H9 (cell line): ENCODE data around the gene METTL22. TPM values are rescaled to one million over a fixed set of nuclear protein-coding genes. Genes with fewer than 3 reads are reported as not detected.

ENCODE experiments used
- DNase-seq: peaks from one replicate; pipeline ENCODE4 v3.0.0-alpha.2; 2017
- H2AFZ ChIP-seq: one replicate; pipeline ENCODE4 v1.6.1; 2013; ENCODE audit warnings: mild to moderate bottlenecking, low read length, control low read depth, moderate library complexity
- H2AK5ac ChIP-seq: 2 replicates; pipeline ENCODE4 v1.6.1; 2013; ENCODE audit warnings: low read length, control low read depth, mixed read lengths; ENCODE audit not compliant: insufficient read length
- H2BK120ac ChIP-seq: one replicate; pipeline ENCODE4 v1.6.1; 2013; ENCODE audit warnings: low read depth, mild to moderate bottlenecking, low read length, control low read depth, inconsistent platforms; ENCODE audit not compliant: poor library complexity, severe bottlenecking
- H2BK12ac ChIP-seq: 2 replicates; pipeline ENCODE4 v1.6.1; 2013; ENCODE audit warnings: low read length, control low read depth, mixed read lengths, low read depth; ENCODE audit not compliant: insufficient read length
- H2BK15ac ChIP-seq: 2 replicates; pipeline ENCODE4 v1.6.1; 2013; ENCODE audit warnings: low read depth, low read length, control low read depth
- H2BK20ac ChIP-seq: one replicate; pipeline ENCODE4 v1.6.1; 2013; ENCODE audit warnings: low read depth, mild to moderate bottlenecking, low read length, control low read depth, inconsistent platforms; ENCODE audit not compliant: poor library complexity, severe bottlenecking
- H2BK5ac ChIP-seq: 2 replicates; pipeline ENCODE4 v1.6.1; 2013; ENCODE audit warnings: low read length, control low read depth, mixed read lengths; ENCODE audit not compliant: insufficient read length
- H3K14ac ChIP-seq: 2 replicates; pipeline ENCODE4 v1.6.1; 2013; ENCODE audit warnings: low read length, control low read depth; ENCODE audit not compliant: insufficient read depth
- H3K18ac ChIP-seq: 2 replicates; pipeline ENCODE4 v1.6.1; 2013; ENCODE audit warnings: low read depth, mild to moderate bottlenecking, mixed read lengths, low read length, control low read depth; ENCODE audit not compliant: insufficient read length
- H3K23ac ChIP-seq: 2 replicates; pipeline ENCODE4 v1.6.1; 2013; ENCODE audit warnings: low read length, control low read depth, mixed read lengths, low read depth; ENCODE audit not compliant: insufficient read length
- H3K23me2 ChIP-seq: 2 replicates; pipeline ENCODE4 v1.6.1; 2013; ENCODE audit warnings: low read depth, mild to moderate bottlenecking, mixed read lengths, low read length, control low read depth; ENCODE audit not compliant: insufficient read length, poor library complexity, severe bottlenecking
- H3K27ac ChIP-seq: 2 replicates; pipeline ENCODE4 v1.5.1; 2013; ENCODE audit warnings: low read length, control low read depth, mixed read lengths, low read depth; ENCODE audit not compliant: insufficient read length
- H3K27me3 ChIP-seq: 2 replicates; pipeline ENCODE4 v1.6.1; 2013; ENCODE audit warnings: low read length, control low read depth, inconsistent platforms; ENCODE audit not compliant: insufficient read depth
- H3K4ac ChIP-seq: 2 replicates; pipeline ENCODE4 v1.6.1; 2013; ENCODE audit warnings: low read depth, mild to moderate bottlenecking, control low read depth, inconsistent platforms, low read length, moderate library complexity
- H3K4me1 ChIP-seq: 2 replicates; pipeline ENCODE4 v1.6.1; 2013; ENCODE audit warnings: low read length, control low read depth, inconsistent platforms; ENCODE audit not compliant: insufficient read depth
- H3K4me2 ChIP-seq: 2 replicates; pipeline ENCODE4 v1.6.1; 2013; ENCODE audit warnings: low read length, control low read depth, mixed read lengths; ENCODE audit not compliant: insufficient read length, insufficient read depth
- H3K56ac ChIP-seq: 2 replicates; pipeline ENCODE4 v1.6.1; 2013; ENCODE audit warnings: low read depth, mild to moderate bottlenecking, mixed read lengths, low read length, control low read depth; ENCODE audit not compliant: insufficient read length
- H3K79me1 ChIP-seq: 2 replicates; pipeline ENCODE4 v1.6.1; 2013; ENCODE audit warnings: low read depth, mild to moderate bottlenecking, moderate library complexity, low read length, control low read depth, inconsistent platforms; ENCODE audit not compliant: insufficient read depth, poor library complexity, severe bottlenecking
- H3K79me2 ChIP-seq: 2 replicates; pipeline ENCODE4 v1.6.1; 2013; ENCODE audit warnings: low read length, control low read depth, inconsistent platforms; ENCODE audit not compliant: insufficient read depth
- H3K9ac ChIP-seq: 2 replicates; pipeline ENCODE4 v1.6.1; 2013; ENCODE audit warnings: low read length, control low read depth, mixed read lengths; ENCODE audit not compliant: insufficient read length; ENCODE audit errors: extremely low read depth
- H3K9me3 ChIP-seq: one replicate; pipeline ENCODE4 v1.6.1; 2013; ENCODE audit warnings: low read depth, low read length, inconsistent platforms; ENCODE audit not compliant: control insufficient read depth
- H3T11ph ChIP-seq: one replicate; pipeline ENCODE4 v1.6.1; 2013; ENCODE audit warnings: mild to moderate bottlenecking, low read length, control low read depth, inconsistent platforms
- H4K20me1 ChIP-seq: one replicate; pipeline ENCODE4 v1.6.1; 2013; ENCODE audit not compliant: control insufficient read depth, insufficient read length, insufficient read depth
- H4K5ac ChIP-seq: 2 replicates; pipeline ENCODE4 v1.6.1; 2013; ENCODE audit warnings: low read depth, mild to moderate bottlenecking, mixed read lengths, low read length, control low read depth; ENCODE audit not compliant: insufficient read length
- H4K8ac ChIP-seq: replicated peaks from 2 replicates; pipeline ENCODE4 v1.6.1; 2013; ENCODE audit warnings: low read length, control low read depth, mixed read lengths, low read depth; ENCODE audit not compliant: insufficient read length
- H4K91ac ChIP-seq: 2 replicates; pipeline ENCODE4 v1.6.1; 2013; ENCODE audit warnings: low read depth, mild to moderate bottlenecking, moderate library complexity, mixed read lengths, low read length, control low read depth; ENCODE audit not compliant: insufficient read length
- H3K27ac Mint-ChIP-seq, 3 experiments: 2 replicates in 2 of 3; 3 replicates in 1 of 3; pipeline ENCODE4 v1.8.0; 2020 to 2021; ENCODE audit warnings: mixed read lengths in 3 of 3, mild to moderate bottlenecking in 1 of 3, moderate library complexity in 1 of 3
- H3K27me3 Mint-ChIP-seq: 2 replicates; pipeline ENCODE4 v1.8.0; 2021; ENCODE audit warnings: low read depth, mild to moderate bottlenecking, moderate library complexity, mixed read lengths
- H3K36me3 Mint-ChIP-seq, 3 experiments: 2 replicates in 2 of 3; 3 replicates in 1 of 3; pipeline ENCODE4 v1.8.0; 2020 to 2021; ENCODE audit warnings: low read depth in 3 of 3, mixed read lengths in 3 of 3; ENCODE audit not compliant: insufficient read depth in 1 of 3
- H3K4me1 Mint-ChIP-seq, 2 experiments: 2 replicates each; pipeline ENCODE4 v1.8.0; 2020; ENCODE audit warnings: mixed read lengths in 2 of 2
- H3K4me3 Mint-ChIP-seq, 2 experiments: 2 replicates in 1 of 2; 3 replicates in 1 of 2; pipeline ENCODE4 v1.8.0; 2020 to 2021; ENCODE audit warnings: mild to moderate bottlenecking in 2 of 2, mixed read lengths in 2 of 2, moderate library complexity in 1 of 2
- H3K9me3 Mint-ChIP-seq, 2 experiments: 2 replicates in 1 of 2; 3 replicates in 1 of 2; pipeline ENCODE4 v1.8.0; 2020; ENCODE audit warnings: mild to moderate bottlenecking in 2 of 2, mixed read lengths in 2 of 2, moderate library complexity in 1 of 2
- WGBS: extraction: QIAGEN DNeasy Blood & Tissue Kit; methylation state at CpG from one replicate; pipeline ENCODE4 v1.1.7; 2013; ENCODE audit warnings: missing lambda C conversion rate, low lambda C conversion rate, mixed read lengths; ENCODE audit not compliant: insufficient read length; ENCODE audit errors: extremely low coverage; 5-methylcytosine and 5-hydroxymethylcytosine counted together
- total RNA-seq: library from RNA; stranded (reverse); gene quantifications from 2 replicates; pipeline ENCODE4 v1.2.1, GENCODE V29; 2021
- TF ChIP-seq, protein P1 (sequence below): fragments of 200-600 bp; sonication (generic); conservative IDR thresholded peaks from 3 replicates; pipeline ENCODE4 v1.8.0; 2021; ENCODE audit warnings: antibody characterized with exemption, mild to moderate bottlenecking

Gene METTL22
- total RNA-seq, 1 experiment from 2014 or later, result 51.9 TPM

DNA sequence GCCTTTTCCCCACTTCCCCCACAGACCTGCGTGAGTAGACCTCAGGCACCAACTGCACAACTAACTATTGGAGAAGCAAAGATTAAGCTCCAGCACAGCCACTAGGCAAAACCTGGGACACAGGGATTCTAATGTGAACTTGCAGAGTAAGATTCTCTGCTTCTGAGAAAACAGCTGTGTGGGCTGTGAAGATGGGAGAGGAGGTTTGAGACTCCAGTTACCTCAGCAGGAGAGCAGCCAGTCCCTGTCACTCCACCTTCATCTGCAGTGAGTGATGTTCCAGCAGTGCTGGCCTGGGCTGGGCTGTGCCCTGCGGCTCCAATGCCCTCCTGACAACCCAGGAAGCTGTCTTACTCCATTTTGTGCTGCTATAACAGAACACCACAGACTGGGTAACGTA lies 34.9 kb downstream of the METTL22 start:
- no peak overlapping the region for H3K4ac ChIP-seq
- H3K4me2 ChIP-seq, result no peak overlapping the region
- no peaks in the 10 kb centered on the region for H3K9me3 ChIP-seq
- no CpG with 5 or more reads among the region's 3 CpGs for WGBS
- no peak overlapping the region for H3K27ac Mint-ChIP-seq
- H2AK5ac ChIP-seq, result no peak overlapping the region
- peaks cover 12% of the 10 kb centered on the region in 2 experiments for H3K4me1 Mint-ChIP-seq
- no peaks in the 10 kb centered on the region for H3K36me3 Mint-ChIP-seq
- no peak overlapping the region for H4K5ac ChIP-seq
- no peak overlapping the region for H4K8ac ChIP-seq
- H3K18ac ChIP-seq, result no peak overlapping the region
- H3K4me1 ChIP-seq, result no peaks in the 10 kb centered on the region; the same call in 1 of the 2 replicates
- no peak overlapping the region for H2BK15ac ChIP-seq
- H4K91ac ChIP-seq, result no peak overlapping the region
- TF ChIP-seq, protein P1, sequence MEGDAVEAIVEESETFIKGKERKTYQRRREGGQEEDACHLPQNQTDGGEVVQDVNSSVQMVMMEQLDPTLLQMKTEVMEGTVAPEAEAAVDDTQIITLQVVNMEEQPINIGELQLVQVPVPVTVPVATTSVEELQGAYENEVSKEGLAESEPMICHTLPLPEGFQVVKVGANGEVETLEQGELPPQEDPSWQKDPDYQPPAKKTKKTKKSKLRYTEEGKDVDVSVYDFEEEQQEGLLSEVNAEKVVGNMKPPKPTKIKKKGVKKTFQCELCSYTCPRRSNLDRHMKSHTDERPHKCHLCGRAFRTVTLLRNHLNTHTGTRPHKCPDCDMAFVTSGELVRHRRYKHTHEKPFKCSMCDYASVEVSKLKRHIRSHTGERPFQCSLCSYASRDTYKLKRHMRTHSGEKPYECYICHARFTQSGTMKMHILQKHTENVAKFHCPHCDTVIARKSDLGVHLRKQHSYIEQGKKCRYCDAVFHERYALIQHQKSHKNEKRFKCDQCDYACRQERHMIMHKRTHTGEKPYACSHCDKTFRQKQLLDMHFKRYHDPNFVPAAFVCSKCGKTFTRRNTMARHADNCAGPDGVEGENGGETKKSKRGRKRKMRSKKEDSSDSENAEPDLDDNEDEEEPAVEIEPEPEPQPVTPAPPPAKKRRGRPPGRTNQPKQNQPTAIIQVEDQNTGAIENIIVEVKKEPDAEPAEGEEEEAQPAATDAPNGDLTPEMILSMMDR, result no peak
- no peak overlapping the region for H3K4me3 Mint-ChIP-seq
- no peaks in the 10 kb centered on the region for H3K23me2 ChIP-seq
- H3K14ac ChIP-seq, result no peak overlapping the region
- H3K79me1 ChIP-seq, result no peaks in the 10 kb centered on the region
- no peak overlapping the region for H3K27ac ChIP-seq
- peaks cover 11% of the 10 kb centered on the region for H3K27me3 Mint-ChIP-seq
- no peak for DNase-seq
- no peak overlapping the region for H2BK5ac ChIP-seq
- no peak overlapping the region for H2BK120ac ChIP-seq
- no peak overlapping the region for H2AFZ ChIP-seq
- H3K9me3 Mint-ChIP-seq, result peaks cover 0 to 2% of the 10 kb centered on the region in 2 experiments; a peak in 1 of 5 replicates
- H2BK20ac ChIP-seq, result no peak overlapping the region
- H3T11ph ChIP-seq, result no peak overlapping the region
- no peak overlapping the region for H3K9ac ChIP-seq
- no peak overlapping the region for H2BK12ac ChIP-seq
- H3K23ac ChIP-seq, result no peak overlapping the region
- no peaks in the 10 kb centered on the region for H4K20me1 ChIP-seq
- H3K79me2 ChIP-seq, result no peaks in the 10 kb centered on the region
- H3K56ac ChIP-seq, result no peak overlapping the region
- H3K27me3 ChIP-seq, result no peaks in the 10 kb centered on the region
